Stimulated activated CD8-positive, alpha-beta memory T cell treated with anti-CD3 and anti-CD28 coated beads, Interleukin-15, amount 100 ng/mL, for 48 hours (primary cell): ENCODE measurements around the gene ZNF256.

Source experiments
- DNase-seq, 2 donors: peaks; one replicate each; pipeline ENCODE4 v3.0.0-alpha.2; 2020; ENCODE audit warnings: low read depth in 2 of 2

The ZNF256 gene

GRCh38 chr19:57947419-57948134 lies at the start of gene ZNF256:
ZNF256 (minus strand) TSS chr19:57947706; CDS start chr19:57947474, 232 bp downstream.
- peak; percentile 83 to 89 for DNase-seq

GRCh38 chr19:57992841-57993240 lies 45.3 kb upstream of the ZNF256 start:
- no peak for DNase-seq

DNA sequence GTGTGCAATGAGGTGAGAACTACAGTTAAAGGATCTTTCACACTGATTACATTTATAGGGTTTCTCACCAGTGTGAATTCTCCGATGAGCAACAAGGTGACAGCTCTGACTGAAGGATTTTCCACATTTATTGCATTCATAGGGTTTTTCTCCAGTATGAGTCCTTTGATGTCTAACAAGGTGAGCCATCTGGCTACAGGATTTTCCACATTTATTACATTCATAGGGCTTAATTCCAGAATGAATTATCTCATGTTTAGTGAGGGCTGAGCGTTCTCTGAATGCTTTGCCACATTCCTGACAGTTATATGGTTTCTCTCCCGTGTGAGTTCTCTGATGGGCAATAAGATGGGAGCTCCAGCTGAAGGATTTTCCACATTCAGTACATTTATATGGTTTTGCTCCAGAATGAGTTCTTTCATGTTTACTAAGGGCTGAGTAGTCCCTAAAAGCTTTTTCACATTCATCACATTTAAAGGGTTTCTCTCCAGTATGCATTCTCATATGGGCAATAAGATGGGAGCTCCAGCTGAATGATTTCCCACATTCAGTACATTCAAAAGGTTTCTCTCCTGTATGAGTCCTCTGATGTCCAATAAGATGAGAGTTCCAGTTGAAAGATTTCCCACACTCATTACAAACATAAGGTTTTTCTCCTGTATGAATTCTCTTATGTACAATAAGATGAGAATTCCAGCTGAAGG lies 31.2 kb upstream of the ZNF256 start:
- no peak for DNase-seq

DNA sequence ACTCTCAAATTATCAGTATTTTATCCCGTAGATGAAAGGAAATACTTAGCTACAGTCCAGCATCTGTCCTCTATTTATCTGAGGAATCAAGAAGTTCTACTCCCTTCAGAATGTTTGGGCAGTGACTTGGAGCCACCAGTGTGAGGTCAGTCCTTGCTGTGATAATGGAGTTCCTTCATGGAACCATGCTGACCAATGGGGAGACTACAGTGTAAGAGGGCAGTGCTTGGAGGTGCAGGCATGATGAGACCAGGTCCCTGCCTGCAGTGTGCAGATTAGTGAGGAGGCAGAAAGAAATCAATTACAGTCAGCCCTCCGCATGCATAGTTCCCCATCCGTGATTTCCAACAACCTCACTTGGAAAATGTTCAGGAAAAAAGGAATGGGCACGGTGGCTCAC lies 26.9 kb upstream of the ZNF256 start, which contains the start of gene C19orf18:
Gene C19orf18 (minus strand): TSS at position 101 of the 400 bp plus-strand sequence. CDS start 102 bp downstream, outside the sequence.
- DNase-seq = no peak

DNA sequence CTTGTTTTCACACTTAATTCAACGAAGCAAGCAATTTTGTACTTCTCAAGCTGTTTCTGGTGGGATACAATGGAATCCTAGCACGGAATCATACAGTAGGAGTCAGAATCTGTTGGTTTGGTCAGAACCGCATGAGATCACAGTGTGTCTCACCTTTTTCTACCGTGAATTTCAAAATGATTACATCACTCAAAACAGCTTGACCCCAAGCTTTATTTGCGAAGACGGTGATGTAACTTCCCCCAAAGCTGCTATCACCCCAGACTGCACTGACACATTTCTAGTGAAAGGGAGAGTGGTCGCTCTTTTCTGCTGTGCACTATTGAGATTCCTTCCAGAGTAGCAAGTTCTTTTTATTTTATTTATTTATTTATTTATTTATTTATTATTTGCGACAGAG lies 17.3 kb upstream of the ZNF256 start:
- DNase-seq = no peak

DNA sequence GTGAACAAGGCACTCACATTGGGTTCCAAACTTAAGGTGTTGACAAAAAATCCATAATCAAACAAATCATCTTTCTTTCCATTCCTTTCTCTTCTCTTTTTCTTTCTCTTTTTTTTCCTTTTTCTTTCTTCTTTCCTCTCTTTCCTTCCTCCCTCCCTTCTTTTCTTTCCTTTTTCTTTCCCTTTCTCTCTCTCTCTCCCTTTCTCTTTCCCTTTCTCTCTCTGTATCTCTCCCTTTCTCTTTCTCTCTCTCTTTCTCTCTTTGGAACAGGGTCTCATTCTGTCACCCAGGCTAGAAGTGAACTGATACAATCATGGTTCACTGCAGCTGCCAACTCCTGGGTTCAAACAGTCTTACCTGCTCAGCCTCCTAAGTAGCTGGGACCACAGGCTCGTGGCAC lies 14.3 kb upstream of the ZNF256 start:
- no peak for DNase-seq

DNA sequence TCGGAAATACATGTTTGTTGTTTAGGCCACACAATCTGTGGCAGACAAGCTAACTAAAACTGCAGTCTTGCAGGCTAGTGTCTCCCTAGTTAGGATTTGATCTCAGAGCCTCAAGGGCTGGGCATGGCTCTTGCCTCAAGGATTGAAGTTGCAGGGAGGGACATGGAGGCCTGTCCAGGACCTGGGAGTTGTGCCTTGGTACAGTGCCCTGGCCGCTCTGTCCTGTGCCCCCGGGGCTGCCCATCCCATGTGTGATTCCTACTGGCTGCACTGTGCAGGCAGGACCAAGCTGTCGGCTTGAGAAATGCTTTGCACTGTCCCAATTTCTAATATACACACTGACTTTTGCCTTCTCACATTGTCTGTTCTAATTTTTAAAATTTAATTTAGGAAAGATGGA lies 7.5 kb upstream of the ZNF256 start:
- no peak for DNase-seq

DNA sequence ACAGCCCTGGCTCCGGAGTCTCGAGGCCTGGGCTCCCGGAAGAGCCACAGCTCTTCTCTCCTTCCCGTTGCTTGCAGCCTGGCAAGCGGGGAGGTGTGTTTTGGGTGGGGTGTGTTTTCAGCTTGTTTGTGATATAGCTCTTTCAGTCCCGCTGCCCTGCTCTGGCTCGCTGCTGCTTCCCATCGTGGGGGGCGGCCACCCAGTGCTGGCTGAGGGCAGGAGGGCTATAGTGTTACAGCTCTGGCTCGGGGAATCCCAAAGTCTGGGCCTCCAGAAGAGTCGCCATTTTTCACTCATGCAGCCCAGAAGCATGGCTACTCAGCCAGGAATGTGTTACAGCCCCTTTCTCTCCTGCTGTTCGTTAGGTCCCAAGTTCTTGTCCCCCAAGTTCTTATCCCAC lies 2.2 kb upstream of the ZNF256 start:
- DNase-seq = no peak

GRCh38 chr19:57949296-57949695 lies 1.8 kb upstream of the ZNF256 start:
- DNase-seq = no peak

DNA sequence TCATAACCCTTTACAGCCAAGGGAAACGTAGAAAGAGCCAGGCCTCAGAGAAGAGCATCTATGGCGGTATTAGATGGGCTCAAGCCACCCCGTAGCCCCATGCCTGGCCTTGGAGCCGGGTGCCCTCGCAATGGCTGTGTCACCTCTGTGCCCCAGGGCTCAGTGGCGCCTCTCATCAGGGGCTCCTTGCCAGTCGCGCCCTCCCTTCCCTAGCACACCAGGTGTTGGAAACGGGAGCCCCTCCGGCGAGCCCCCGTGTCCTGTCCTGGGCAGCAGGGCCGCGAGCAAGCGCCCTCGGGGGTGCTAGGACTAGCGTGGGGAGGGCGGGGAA lies 453 bp downstream of the ZNF256 start:
- DNase-seq = no peak

- no peak for DNase-seq
Observed at GRCh38 chr19:57946316-57946715, 1.2 kb downstream of the ZNF256 start.

DNA sequence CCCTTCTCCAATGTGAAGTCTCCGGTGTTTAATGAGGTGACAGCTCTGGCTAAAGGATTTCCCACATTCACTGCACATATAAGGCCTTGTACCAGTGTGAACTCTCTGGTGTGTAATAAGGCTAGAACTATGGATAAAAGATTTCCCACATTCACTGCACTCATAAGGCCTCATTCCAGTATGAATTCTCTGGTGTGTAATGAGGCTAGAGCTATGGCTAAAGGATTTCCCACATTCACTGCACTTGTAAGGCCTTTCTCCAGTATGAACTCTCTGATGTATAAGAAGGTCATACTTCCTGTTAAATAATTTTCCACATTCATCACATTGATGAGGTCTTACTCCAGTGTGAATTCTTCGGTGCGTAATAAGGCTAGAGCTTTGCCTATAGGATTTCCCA lies 5.9 kb downstream of the ZNF256 start:
- DNase-seq = no peak

DNA sequence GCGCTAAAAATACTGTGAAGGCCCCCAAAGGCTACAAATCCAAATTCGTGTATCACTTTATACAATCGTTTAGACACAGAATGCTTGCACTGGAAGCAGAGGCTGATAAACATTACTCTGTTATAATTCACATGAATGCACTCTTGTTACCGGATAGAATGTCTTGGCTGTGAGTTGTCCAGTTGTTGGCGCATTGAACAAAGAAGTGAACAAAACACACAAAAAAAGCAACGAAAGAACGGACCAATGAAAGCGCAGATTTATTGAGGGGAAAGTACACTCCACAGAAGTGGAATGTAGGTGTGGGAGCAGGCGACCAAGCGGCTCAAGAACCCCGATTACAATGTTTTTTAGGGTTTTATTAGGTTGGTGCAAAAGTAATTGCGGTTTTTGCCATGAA lies 11.8 kb downstream of the ZNF256 start:
- no peak for DNase-seq

GRCh38 chr19:57934820-57935665 lies 12.5 kb downstream of the ZNF256 start, which contains the start of gene ZNF418:
ZNF418 (minus strand) TSS chr19:57935402; CDS start chr19:57933822, 1,580 bp downstream.
- peak in 1 of 2 donors; percentile 9 for DNase-seq

DNA sequence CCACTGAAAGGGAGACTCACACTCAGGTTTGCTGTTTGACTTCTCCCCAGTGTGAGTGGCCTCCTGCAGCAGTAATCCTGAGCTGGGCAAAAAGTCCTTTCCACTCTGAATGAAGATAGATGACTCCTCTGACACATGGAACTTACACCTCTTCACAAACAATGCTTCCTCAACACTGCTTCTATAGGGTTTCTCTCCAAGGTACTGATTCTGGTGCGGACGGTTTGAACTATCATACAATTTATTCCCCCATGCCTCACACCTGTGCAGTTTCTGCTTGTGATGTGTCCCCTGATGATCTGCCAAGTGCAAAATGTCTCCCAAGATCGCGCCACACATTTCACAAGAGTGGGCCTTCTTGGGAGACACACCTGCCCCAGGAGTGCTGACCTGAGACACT lies 19.9 kb downstream of the ZNF256 start:
- DNase-seq = no peak

DNA sequence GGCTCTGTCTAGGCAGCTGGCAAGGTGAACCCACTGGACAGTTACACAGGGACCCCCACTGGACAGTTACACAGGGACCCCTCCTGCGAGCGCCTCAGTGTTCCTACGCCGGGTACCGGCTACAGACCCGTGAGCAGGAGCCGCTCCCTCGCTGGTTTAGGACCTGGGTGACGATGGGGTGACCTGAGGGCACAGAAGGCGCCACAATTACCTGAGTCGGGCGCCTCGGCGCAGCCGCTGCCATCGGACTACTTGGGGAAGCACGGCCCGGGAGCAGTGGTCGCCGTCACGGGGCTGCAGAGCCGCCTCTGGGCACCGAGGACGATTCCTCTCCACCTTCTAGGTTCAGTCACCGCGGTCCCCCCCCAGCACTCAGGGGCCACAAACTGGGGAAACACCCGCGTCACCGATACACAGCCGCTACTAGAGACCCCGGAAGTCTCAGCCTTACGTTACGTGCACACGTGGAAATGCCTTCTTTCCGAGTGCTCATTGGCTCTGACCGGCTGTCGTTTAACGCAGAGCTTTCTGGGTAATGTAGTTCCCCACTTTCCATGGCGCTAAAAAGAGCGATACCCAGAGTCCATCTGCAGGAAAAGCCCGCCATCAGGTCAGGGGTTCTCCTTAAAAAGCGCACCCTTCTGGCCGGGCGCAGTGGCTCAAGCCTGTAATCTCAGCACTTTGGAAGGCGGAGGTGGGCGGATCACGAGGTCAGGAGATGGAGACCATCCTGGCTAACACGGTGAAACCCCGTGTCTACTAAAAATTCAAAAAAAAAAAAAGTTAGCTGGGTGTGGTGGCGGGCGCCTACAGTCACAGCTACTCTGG lies 31.1 kb downstream of the ZNF256 start, which contains the start of gene ZNF417:
Gene ZNF417 (minus strand): TSS at position 425 of the 828 bp plus-strand sequence. CDS start 181 bp downstream, at position 244.
- DNase-seq = peak; percentile 72 to 81

DNA sequence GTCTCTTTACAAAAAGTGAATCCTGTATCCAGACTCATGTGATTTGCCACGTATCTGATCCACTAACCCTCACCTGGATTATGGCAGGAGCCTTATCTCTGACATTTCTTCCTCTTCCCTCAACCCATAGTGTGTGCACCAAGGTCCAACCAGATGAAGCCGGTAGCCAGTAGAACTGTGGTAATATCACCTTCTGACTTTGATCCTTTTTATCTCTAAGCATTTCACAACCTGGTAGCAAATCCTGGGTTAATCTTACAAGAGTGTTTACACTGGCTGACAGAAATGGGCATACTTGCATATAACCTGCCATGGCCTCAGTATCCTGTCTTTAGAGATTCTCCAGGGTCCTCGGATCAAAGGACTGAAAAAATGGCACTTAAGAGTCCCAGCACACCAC lies 33.0 kb downstream of the ZNF256 start:
- DNase-seq = no peak

DNA sequence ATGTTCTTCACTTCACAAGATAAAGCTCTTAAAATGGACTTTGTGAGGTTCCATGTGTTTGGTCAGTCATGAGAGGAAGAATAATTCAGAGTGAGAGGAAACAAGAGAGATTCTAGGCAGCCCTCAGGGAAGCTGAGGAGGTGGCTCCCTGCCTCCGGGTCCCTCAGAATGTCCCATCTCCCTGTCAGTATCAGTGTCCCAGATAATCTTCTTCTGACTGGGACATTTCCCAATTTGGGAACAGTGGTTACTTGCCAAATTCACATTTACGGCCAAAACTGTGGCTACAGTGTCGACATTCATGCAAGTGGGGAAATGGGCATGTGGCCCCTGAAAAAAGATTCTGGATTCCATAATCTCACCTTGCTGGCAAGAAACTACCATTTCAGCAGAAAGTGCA lies 40.1 kb downstream of the ZNF256 start:
- DNase-seq = no peak

DNA sequence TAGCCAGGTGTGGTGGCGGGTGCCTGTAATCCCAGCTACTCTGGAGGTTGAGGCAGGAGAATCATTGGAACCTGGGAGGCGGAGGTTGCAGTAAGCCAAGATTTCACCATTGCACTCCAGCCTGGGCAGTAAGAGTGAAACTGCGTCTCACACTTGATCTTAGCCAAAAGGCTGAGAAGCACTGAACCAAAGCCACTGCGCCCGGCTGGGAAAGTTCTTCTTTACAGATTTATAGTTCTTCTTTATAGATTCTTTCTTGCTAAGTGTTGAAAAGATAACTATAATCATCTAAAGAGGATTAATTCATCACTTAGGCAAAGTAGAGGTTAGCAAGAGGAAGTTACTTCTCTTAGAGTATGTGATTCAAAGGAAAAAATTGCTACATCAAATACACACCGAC lies 42.2 kb downstream of the ZNF256 start:
- no peak for DNase-seq

DNA sequence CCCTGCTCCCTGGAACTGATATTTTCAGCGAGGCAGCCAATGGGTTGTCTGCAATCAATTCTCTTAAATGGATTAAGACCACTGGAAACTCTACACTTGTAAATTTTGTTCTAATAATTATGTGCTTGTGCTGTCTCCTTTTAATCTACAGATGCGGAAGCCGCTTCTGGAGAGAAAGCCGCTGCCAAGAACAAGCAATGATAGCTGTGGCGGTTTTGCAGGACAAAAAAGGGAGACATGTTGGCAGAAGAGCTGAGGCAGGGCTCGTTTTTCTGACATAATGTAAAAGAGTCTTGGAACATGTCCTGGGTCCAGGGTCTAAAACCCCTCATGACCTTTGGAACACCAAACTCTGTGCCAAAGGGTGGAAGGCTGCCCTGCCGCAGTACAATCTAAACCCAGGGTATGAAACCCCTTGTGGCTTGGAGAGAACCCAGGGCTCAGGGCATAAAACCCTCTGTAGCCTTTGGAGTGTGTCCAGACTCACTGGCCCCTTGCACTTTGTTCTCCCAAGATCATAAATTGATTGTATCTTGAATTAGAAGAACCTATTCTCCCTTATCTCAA lies 43.8 kb downstream of the ZNF256 start:
- no peak for DNase-seq

- no peak for DNase-seq
Observed at GRCh38 chr19:57900311-57900710, 47.2 kb downstream of the ZNF256 start.
